ENCODE results near the gene SORBS1.

SORBS1 gene

DNA sequence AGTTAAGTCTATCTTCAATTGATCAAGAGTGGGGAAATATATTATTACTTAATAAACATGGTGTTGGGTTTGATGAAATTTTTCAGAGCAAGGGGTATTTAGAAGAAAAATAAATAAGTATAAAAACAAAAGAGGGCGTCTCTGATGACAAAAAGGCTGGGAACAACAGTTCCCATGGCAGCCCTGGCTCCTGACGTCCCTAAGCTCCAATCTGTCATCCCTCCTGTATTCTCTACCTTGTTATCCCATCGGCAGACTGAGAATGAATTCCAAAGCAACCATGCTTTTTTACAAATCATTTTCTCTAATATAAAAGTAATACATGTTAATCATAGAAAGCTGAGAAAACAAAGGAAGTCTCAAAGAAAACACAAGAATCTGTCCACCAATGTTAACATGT, 55.5 kb downstream of the SORBS1 start:
- no peaks in the 10 kb centered on the region for H3K9me3 Mint-ChIP-seq
- no peaks in the 10 kb centered on the region for H3K27me3 Mint-ChIP-seq
- intact Hi-C loops (cut with micrococcal nuclease) = no loop called here
- no peaks in the 10 kb centered on the region for H3K36me3 Mint-ChIP-seq (ENCODE audit: low read depth)
- H3K4me1 Mint-ChIP-seq (ENCODE audit: low read depth) = peaks cover 8% of the 10 kb centered on the region
- no peak overlapping the region for H3K27ac Mint-ChIP-seq
- no peak overlapping the region for H3K4me3 Mint-ChIP-seq

DNA sequence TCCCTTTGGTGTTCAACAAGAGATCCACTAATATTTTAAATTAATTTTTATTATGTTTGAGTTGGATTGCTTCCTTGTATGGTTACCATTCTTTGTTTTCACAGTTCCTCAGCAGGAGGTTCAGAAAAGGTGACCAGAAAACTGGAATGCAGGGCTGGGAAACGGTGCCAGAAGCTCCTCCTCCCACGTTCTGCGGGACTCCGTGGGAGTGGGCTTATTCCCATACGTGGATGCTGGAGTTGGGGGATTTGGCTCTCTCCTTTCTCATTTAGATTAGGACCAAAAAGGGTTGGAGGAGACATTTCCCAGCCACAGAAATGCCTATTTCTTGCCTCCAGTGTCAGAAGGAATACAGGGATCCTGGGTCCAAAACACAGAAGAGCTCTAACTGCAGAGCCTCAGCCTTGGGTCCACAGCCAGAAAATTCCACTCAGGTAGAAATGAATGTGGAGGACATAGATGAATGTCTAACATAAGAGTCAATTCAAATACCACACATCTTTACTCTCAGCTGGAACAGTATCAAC, 56.0 kb downstream of the SORBS1 start:
- H3K27me3 Mint-ChIP-seq = no peaks in the 10 kb centered on the region
- H3K4me3 Mint-ChIP-seq = no peak overlapping the region
- intact Hi-C loops (cut with micrococcal nuclease) = no loop called here
- H3K4me1 Mint-ChIP-seq (ENCODE audit: low read depth) = peaks cover 8% of the 10 kb centered on the region
- no peak overlapping the region for H3K27ac Mint-ChIP-seq
- no peaks in the 10 kb centered on the region for H3K36me3 Mint-ChIP-seq (ENCODE audit: low read depth)
- H3K9me3 Mint-ChIP-seq = no peaks in the 10 kb centered on the region

DNA sequence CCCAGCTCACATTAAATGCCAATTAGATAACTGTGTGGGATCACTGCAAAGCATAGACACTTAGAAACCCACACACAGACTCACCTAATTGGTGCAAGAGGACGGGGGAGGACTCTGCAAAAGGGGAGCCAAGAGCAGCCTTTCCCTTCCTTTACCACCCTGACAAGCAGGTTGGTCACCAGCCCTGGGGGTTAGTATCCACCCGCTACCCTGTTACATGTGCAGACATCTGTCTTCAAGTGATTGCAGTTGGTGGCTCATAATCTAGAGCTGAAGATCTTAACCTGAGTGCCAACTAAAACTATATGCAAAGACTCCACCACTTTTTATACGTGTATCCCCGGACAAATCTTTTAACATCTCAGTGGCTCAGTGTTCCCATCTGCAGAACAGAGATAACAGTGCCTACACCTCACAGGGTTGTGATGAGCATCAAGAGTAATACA, 56.9 kb downstream of the SORBS1 start:
- H3K9me3 Mint-ChIP-seq = no peaks in the 10 kb centered on the region
- peaks cover 8% of the 10 kb centered on the region for H3K4me1 Mint-ChIP-seq (ENCODE audit: low read depth)
- H3K27me3 Mint-ChIP-seq = no peaks in the 10 kb centered on the region
- H3K27ac Mint-ChIP-seq = no peak overlapping the region
- H3K36me3 Mint-ChIP-seq (ENCODE audit: low read depth) = no peaks in the 10 kb centered on the region
- intact Hi-C loops (cut with micrococcal nuclease) = no loop called here
- H3K4me3 Mint-ChIP-seq = no peak overlapping the region

DNA sequence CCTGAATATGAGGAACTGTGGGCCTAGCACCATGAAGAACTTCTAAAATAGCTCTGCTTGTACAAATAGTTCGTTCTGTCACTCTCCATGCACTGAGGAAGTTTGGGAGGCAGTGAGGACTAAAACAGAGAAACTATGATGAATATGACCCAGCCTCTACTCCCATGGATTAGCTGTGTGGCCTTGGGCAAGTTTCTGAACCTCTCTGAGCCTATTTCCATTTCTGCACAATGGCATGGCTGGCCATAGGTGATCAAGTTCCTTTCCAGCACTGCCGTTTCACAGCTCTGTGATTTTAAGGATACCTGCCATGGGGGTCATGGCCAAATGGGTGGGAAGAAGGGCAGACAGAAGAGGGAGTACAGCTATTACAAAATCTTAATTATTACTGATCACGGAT, 57.6 kb downstream of the SORBS1 start:
- no peak overlapping the region for H3K4me3 Mint-ChIP-seq
- peaks cover 8% of the 10 kb centered on the region for H3K4me1 Mint-ChIP-seq (ENCODE audit: low read depth)
- H3K36me3 Mint-ChIP-seq (ENCODE audit: low read depth) = no peaks in the 10 kb centered on the region
- no peaks in the 10 kb centered on the region for H3K27me3 Mint-ChIP-seq
- no peaks in the 10 kb centered on the region for H3K9me3 Mint-ChIP-seq
- no peak overlapping the region for H3K27ac Mint-ChIP-seq
- intact Hi-C loops (cut with micrococcal nuclease) = no loop called here

DNA sequence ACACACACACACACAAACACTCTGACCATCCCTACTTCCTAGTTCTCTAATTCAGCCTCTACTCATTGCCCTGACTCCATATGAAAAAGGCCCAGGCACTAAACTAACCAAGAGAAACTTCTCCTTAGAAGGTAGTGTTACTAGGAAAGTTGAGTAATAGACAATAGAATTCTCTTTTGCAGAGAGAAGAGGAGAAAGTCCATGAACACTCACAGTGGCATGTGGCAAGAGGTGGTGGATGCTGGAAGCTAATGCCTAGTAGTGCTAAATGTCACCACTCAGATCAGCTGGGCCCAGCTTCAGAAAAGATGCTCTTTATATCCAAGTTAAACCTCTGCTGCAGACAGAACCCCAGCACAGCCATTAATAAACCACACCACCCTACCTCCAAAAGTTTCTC, 58.2 kb downstream of the SORBS1 start:
- H3K4me1 Mint-ChIP-seq (ENCODE audit: low read depth) = peaks cover 8% of the 10 kb centered on the region
- intact Hi-C loops (cut with micrococcal nuclease) = no loop called here

DNA sequence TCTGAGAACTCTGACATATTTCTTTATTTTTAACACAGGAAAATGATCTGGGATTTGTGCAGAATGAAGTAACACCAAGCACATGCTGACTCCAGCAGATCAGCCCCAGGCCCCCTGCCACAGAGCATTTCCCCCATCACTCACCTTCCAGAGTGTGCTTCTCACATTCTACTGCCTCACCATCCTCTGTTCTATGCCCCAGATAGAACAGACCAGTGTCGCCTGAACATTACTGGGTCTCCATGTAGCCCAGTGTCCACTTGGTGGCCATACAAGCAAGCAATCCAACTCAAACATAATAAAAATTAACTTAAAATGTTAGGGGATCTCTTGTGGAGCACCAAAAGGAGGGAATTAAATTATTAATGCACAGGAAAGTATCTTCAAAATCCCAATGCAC, 58.8 kb downstream of the SORBS1 start:
- Mint-ChIP-seq H3K4me1 (ENCODE audit: low read depth) (peaks cover 8% of the 10 kb centered on the region), H3K27me3 (no peaks in the 10 kb centered on the region), H3K36me3 (ENCODE audit: low read depth) (no peaks in the 10 kb centered on the region), H3K4me3 (no peak overlapping the region), H3K9me3 (no peaks in the 10 kb centered on the region), H3K27ac (no peak overlapping the region)
- intact Hi-C loops (cut with micrococcal nuclease) = no loop called here

More for the DNA sequence above, 58.2 kb downstream of the SORBS1 start:
- Mint-ChIP-seq H3K4me3 (no peak overlapping the region), H3K27ac (no peak overlapping the region), H3K27me3 (no peaks in the 10 kb centered on the region), H3K9me3 (no peaks in the 10 kb centered on the region), H3K36me3 (ENCODE audit: low read depth) (no peaks in the 10 kb centered on the region)

DNA sequence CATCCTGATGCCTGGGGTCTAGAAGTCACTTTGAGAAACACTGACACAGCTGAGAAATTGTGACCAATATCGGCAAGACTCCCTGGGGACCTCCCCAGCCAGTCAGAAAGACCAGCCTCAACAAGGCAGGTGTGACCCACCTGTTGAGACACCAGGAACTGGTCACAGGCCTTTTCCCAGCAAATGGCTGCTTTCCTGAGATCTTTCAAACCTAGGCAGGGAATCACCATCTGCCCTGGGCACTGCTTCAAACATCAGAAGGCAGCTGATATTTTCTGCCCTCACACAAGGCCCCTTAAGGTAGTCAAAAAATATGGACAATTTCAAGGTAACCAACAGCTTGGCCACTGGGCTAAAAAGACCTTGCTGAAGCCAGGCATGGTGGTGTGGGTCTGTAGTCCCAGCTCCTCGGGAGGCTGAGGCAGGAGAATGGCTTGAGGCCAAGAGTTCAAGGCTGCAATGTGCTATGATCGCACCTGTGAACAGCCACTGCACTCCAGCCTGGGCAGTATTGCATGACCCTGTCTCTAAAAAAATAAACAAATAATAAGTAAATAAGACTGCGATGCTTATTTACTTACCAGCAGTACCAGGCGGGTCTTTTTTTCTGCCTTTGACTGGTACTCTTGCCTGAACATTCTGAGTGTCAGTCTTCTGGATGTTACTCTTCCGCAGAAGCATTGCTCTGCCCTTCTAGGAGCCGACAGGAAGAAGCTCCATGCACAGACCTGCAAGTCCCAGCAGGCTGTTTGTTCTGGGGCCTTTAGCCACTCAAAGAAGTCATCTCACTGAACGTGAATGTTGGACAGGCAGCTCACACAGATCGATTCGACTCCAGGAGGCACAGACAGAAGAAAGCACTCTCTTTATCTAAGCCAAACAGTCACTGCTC, 59.7 kb downstream of the SORBS1 start:
- Mint-ChIP-seq H3K9me3 (no peaks in the 10 kb centered on the region), H3K36me3 (ENCODE audit: low read depth) (no peaks in the 10 kb centered on the region), H3K27me3 (no peaks in the 10 kb centered on the region), H3K27ac (no peak overlapping the region), H3K4me1 (ENCODE audit: low read depth) (peaks cover 8% of the 10 kb centered on the region), H3K4me3 (no peak overlapping the region)
- intact Hi-C loops (cut with micrococcal nuclease) = no loop called here

DNA sequence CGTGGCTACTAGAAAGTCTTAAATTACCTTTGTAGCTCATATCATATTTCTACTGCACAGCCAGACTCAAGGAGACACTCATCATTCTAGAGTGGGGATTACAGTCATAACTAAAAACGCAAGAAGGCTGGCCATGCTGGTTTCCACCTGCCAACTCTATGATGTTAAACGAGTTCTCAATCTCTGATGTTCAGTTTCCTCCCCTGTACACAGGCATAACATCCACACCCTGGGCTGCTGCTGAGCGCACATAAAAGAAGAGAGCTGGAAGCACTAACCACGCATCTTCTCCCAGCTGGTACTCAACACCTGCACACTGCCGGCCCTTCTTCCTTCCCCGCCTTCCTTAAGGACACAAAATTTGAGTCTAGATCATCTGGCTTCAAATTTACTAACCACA, 60.5 kb downstream of the SORBS1 start:
- Mint-ChIP-seq H3K4me1 (ENCODE audit: low read depth) (peaks cover 8% of the 10 kb centered on the region), H3K9me3 (no peaks in the 10 kb centered on the region), H3K4me3 (no peak overlapping the region), H3K27me3 (no peaks in the 10 kb centered on the region), H3K36me3 (ENCODE audit: low read depth) (no peaks in the 10 kb centered on the region), H3K27ac (no peak overlapping the region)
- intact Hi-C loops (cut with micrococcal nuclease) = no loop called here

DNA sequence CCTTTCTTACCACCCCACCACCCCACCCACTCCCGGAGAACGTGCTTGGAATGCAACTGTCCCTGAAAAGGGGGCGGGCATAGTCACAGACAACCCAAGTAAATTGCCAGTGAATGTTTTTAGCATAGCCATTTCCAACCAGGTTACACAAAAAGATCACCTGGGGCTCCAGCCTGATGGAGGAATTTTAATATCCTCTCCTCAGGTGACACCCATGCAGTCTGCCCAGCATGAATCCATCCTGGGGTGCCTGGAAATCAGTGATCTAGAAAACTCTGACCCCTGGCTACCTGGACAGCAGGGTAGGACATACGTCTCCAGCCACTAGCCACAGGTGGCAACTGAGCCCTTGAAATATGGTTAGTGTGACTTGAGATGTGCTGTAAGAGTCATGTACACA, 61.1 kb downstream of the SORBS1 start:
- no peak overlapping the region for H3K4me3 Mint-ChIP-seq
- H3K9me3 Mint-ChIP-seq = no peaks in the 10 kb centered on the region
- H3K4me1 Mint-ChIP-seq (ENCODE audit: low read depth) = peaks cover 8% of the 10 kb centered on the region
- H3K27me3 Mint-ChIP-seq = no peaks in the 10 kb centered on the region
- no peaks in the 10 kb centered on the region for H3K36me3 Mint-ChIP-seq (ENCODE audit: low read depth)
- H3K27ac Mint-ChIP-seq = no peak overlapping the region
- intact Hi-C loops (cut with micrococcal nuclease) = no loop called here

DNA sequence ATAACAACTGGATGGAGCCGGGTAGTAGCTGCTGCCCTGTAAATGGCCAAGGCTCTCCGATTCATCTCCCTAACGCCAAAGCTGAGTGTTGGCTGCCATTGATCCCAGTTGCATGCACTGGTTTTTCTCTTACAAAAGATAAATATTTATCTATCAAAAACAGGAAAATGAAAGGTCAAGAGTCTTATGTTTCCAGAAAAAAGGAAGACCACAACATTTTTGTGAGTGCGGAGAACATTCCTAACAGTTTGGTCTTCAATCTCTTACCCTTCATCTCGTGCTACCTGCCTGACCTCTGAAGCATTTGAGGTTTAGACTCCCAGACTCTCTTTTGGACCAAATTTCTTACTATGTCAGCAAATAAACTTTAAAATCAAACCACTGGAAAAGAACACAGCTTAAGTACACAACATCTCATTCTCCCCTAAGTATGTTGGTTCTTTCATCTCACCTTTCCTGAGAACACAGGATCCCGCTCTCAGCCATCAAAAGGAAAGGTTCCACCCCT, 61.6 kb downstream of the SORBS1 start:
- Mint-ChIP-seq H3K4me3 (no peak overlapping the region), H3K36me3 (ENCODE audit: low read depth) (no peaks in the 10 kb centered on the region), H3K27ac (no peak overlapping the region), H3K4me1 (ENCODE audit: low read depth) (peaks cover 8% of the 10 kb centered on the region), H3K9me3 (no peaks in the 10 kb centered on the region), H3K27me3 (no peaks in the 10 kb centered on the region)
- intact Hi-C loops (cut with micrococcal nuclease) = no loop called here

DNA sequence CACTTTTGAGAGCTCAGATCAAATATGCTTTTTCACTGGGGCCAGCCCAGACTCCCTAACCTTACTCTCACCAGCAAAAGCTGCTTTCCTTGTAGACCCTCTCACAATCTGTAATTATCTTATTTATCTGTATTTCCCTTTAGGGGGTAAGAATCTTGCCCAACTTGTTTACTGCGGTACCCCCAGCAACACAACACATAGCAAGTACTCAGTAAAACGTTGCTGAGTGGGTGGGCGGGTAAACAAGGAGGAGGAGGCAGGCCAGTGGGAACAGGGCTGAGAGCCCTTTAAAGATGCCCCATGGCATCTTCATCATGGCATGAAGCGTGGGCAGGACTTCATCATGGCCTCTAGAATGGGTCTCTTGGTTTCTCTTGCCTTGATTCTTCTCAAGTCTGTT, 64.2 kb downstream of the SORBS1 start:
- H3K27me3 Mint-ChIP-seq = no peaks in the 10 kb centered on the region

DNA sequence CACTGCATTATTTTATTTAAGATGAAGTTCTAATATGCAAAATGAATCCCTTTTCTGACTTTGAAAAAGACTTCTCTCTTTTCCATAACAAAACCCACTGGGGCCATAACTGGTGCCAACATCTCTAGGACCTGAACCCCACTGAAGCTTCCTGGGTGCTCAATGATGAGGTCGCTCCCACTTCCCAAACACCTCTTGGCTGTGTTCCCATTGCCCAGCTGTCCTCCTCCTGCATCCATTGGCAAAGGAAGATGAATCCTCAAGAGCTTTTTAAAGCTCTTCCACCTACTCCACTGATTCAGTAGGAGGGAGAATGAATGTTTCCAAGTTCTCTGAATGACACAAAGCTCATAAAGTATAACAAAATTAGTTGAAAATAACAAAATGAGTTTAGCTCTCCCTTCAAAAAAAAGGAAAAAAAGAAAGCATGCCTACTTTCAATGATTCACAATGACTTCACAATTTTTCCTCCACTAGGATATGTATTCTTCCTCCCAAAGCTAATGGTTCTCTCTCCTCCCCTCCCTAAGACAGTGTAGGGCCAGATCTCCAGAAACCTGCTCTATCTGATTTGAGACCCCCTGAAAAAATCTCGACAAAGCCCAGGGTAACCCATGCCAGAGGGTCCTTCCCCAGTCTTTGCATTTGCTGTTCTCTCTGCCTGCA, 64.8 kb downstream of the SORBS1 start:
- Mint-ChIP-seq H3K9me3 (no peaks in the 10 kb centered on the region), H3K27me3 (no peaks in the 10 kb centered on the region), H3K27ac (no peak overlapping the region), H3K4me3 (no peak overlapping the region), H3K4me1 (ENCODE audit: low read depth) (no peaks in the 10 kb centered on the region), H3K36me3 (ENCODE audit: low read depth) (no peaks in the 10 kb centered on the region)
- intact Hi-C loops (cut with micrococcal nuclease) = no loop called here

More for the DNA sequence above, 64.2 kb downstream of the SORBS1 start:
- Mint-ChIP-seq H3K36me3 (ENCODE audit: low read depth) (no peaks in the 10 kb centered on the region), H3K4me1 (ENCODE audit: low read depth) (peaks cover 3% of the 10 kb centered on the region), H3K9me3 (no peaks in the 10 kb centered on the region), H3K4me3 (no peak overlapping the region), H3K27ac (no peak overlapping the region)
- intact Hi-C loops (cut with micrococcal nuclease) = no loop called here

DNA sequence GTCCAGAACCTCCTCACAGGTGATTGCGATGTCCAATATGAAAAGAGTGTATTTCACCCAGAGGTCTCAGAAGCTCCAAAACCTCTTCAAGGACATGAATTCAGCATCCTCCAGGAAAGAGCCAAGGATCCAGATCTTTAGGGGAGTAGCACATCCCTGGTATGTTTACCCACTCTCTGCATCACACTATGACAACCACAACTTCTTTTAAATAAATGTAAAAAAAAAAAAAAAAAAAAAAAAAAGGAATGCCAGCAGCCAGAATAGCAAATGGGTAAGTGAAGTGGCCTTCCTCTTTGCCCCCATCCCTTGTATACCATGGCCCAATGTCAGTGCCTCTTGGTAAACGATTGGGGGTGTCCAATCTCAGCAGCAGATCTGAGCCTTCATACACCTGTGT, 67.3 kb downstream of the SORBS1 start:
- no peak overlapping the region for H3K4me3 Mint-ChIP-seq
- no peaks in the 10 kb centered on the region for H3K27me3 Mint-ChIP-seq
- no peaks in the 10 kb centered on the region for H3K4me1 Mint-ChIP-seq (ENCODE audit: low read depth)
- no peaks in the 10 kb centered on the region for H3K36me3 Mint-ChIP-seq (ENCODE audit: low read depth)
- intact Hi-C loops (cut with micrococcal nuclease) = no loop called here
- no peak overlapping the region for H3K27ac Mint-ChIP-seq
- H3K9me3 Mint-ChIP-seq = no peaks in the 10 kb centered on the region

DNA sequence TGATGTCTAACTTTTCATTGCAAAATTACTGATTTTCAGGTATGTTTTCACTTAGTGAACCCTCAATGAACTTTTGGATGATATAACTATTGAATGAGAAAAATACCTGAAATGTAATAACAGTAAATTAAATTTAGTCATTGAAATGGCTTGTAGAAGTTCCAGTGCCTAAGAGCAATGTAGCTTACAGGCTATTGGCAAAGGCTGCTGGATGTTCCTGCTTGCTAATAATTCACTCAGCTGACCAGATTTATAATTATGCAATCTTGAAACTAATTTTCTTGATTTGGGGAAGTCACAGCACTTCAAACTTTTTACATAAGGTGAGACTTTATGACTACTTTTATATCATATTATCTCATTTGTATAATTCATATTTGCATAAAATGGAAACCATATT, 73.2 kb downstream of the SORBS1 start:
- Mint-ChIP-seq H3K27me3 (no peaks in the 10 kb centered on the region), H3K4me3 (no peak overlapping the region), H3K36me3 (ENCODE audit: low read depth) (no peaks in the 10 kb centered on the region), H3K27ac (no peak overlapping the region), H3K4me1 (ENCODE audit: low read depth) (no peaks in the 10 kb centered on the region), H3K9me3 (no peaks in the 10 kb centered on the region)
- intact Hi-C loops (cut with micrococcal nuclease) = no loop called here
